Type B pancreatic cell (in vitro differentiated cells): ENCODE measurements around the gene MDM1. TPM values are rescaled to one million over a fixed set of nuclear protein-coding genes. Genes with fewer than 3 reads are reported as not detected.

ENCODE experiments used
- DNase-seq: peaks from one replicate; pipeline ENCODE4 v3.0.0; 2021; ENCODE audit warnings: mixed read lengths; ENCODE audit not compliant: unreplicated experiment; ENCODE audit errors: extremely low spot score
- H3K27ac Mint-ChIP-seq: 2 replicates; pipeline ENCODE4 v1.8.0; 2021; ENCODE audit warnings: mild to moderate bottlenecking, mixed read lengths
- H3K27me3 Mint-ChIP-seq: 2 replicates; pipeline ENCODE4 v1.8.0; 2021; ENCODE audit warnings: mixed read lengths
- H3K36me3 Mint-ChIP-seq: 2 replicates; pipeline ENCODE4 v1.8.0; 2021; ENCODE audit warnings: mixed read lengths
- H3K4me1 Mint-ChIP-seq: one replicate; pipeline ENCODE4 v1.8.0; 2021; ENCODE audit warnings: mixed read lengths; ENCODE audit not compliant: unreplicated experiment
- H3K4me3 Mint-ChIP-seq: 2 replicates; pipeline ENCODE4 v1.8.0; 2021; ENCODE audit warnings: mild to moderate bottlenecking, mixed read lengths
- H3K9me3 Mint-ChIP-seq: 2 replicates; pipeline ENCODE4 v1.8.0; 2021; ENCODE audit warnings: mixed read lengths
- total RNA-seq: library from RNA; stranded (reverse); gene quantifications from 2 replicates; pipeline ENCODE4 v1.2.1, GENCODE V29; 2021; ENCODE audit warnings: low replicate concordance
- TF ChIP-seq, protein P1 (sequence below): fragments of 200-600 bp; sonication (generic); conservative IDR thresholded peaks from 2 replicates; pipeline ENCODE4 v1.5.0; 2021; ENCODE audit warnings: antibody characterized with exemption, mild to moderate bottlenecking

Gene MDM1
- total RNA-seq, 1 donor from 2014 or later = 24.0 TPM

- Mint-ChIP-seq H3K9me3 (no peaks in the 10 kb centered on the region), H3K4me1 (peaks cover 28% of the 10 kb centered on the region), H3K4me3 (no peak overlapping the region), H3K36me3 (no peaks in the 10 kb centered on the region), H3K27me3 (no peaks in the 10 kb centered on the region), H3K27ac (no peak overlapping the region)
- TF ChIP-seq, protein P1, sequence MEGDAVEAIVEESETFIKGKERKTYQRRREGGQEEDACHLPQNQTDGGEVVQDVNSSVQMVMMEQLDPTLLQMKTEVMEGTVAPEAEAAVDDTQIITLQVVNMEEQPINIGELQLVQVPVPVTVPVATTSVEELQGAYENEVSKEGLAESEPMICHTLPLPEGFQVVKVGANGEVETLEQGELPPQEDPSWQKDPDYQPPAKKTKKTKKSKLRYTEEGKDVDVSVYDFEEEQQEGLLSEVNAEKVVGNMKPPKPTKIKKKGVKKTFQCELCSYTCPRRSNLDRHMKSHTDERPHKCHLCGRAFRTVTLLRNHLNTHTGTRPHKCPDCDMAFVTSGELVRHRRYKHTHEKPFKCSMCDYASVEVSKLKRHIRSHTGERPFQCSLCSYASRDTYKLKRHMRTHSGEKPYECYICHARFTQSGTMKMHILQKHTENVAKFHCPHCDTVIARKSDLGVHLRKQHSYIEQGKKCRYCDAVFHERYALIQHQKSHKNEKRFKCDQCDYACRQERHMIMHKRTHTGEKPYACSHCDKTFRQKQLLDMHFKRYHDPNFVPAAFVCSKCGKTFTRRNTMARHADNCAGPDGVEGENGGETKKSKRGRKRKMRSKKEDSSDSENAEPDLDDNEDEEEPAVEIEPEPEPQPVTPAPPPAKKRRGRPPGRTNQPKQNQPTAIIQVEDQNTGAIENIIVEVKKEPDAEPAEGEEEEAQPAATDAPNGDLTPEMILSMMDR = no peak
- DNase-seq = no peak
These were observed 35.7 kb upstream of the MDM1 start for GRCh38 chr12:68367903-68368302.

DNA sequence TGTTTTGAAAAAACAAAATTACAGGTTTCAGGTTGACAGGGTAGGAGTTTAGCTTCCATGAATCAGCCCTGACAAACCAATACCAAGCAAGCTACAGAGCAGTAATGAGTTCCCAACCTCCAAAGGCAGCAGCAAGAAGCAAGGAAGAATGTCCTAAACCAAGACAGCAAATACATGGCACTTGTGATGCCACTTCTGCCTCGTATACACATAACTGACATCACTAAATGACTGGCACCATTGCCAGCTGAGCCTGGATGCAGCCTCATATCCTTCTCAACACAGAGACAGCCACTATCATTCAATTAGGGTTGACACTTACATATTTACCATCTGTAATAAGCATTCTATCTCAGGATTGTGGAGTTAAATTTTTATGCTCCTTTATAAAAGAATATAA is 35.0 kb upstream of the MDM1 start:
- H3K36me3 Mint-ChIP-seq = no peaks in the 10 kb centered on the region
- DNase-seq = no peak
- H3K27me3 Mint-ChIP-seq = no peaks in the 10 kb centered on the region
- H3K27ac Mint-ChIP-seq = no peak overlapping the region
- TF ChIP-seq, protein P1 = no peak
- H3K4me1 Mint-ChIP-seq = peaks cover 28% of the 10 kb centered on the region
- no peak overlapping the region for H3K4me3 Mint-ChIP-seq
- H3K9me3 Mint-ChIP-seq = no peaks in the 10 kb centered on the region

DNA sequence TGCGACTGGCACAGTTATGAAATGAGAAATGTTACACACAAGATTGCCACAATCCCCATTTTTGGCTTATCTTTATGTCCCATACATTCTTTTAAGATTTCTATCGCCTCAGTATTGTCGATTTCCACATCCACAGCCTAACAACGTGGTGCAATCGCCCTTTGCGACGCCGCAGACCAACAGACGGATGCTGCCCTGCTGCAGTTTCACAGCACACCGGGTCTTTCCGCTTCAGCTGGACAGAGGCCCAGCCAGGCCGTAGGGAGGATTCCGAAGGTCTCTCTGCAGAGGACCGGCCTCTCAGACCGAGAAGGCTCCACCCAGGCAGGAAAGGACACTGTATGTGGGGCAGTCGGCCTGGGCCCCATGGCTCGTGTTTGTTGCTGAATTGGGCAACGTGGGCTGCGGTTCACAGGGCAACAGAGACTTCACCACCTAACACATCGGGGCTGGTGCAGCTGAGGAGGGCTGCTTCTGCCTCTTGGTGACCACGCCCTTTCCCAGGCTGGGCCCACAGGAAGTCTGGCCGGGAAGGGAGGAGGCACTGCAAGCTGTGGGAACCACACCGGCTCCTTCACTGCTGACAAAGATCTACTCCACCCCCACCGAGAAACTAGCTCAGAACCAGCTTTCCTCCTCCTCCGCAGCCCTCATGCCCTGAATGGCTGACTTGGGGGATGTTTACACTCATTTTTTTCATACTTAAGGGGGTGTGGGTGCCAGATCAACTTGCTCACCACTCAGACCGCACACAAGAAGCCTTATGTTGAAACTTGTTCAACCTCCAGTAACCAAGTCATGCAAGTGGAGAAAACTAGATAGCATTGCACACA is 32.9 kb upstream of the MDM1 start:
- no peaks in the 10 kb centered on the region for H3K36me3 Mint-ChIP-seq
- no peak for DNase-seq
- H3K9me3 Mint-ChIP-seq = no peaks in the 10 kb centered on the region
- H3K4me1 Mint-ChIP-seq = peaks cover 27% of the 10 kb centered on the region
- H3K27me3 Mint-ChIP-seq = no peaks in the 10 kb centered on the region
- H3K4me3 Mint-ChIP-seq = peak overlapping the region; percentile 71
- TF ChIP-seq, protein P1 = no peak
- H3K27ac Mint-ChIP-seq = peak overlapping the region; percentile 61

DNA sequence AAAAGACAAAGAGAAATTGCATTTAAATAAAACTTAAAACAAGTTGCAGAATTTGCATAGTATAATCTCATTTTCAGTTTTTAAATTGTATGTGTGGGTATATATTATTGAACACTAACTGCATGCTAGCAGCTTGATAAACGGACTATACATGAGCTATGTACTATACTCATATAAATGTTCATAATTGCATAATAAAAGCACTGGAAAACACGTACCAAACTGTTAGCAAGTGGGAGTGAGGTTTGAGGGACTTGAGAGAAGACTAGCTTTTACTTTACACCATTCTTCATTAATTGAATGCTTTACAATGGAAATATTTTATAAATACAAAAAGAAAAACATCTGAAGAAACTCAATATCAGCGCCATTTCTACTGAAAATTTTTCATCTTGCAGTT is 32.2 kb upstream of the MDM1 start:
- DNase-seq = no peak
- H3K4me1 Mint-ChIP-seq = peaks cover 19% of the 10 kb centered on the region
- H3K36me3 Mint-ChIP-seq = no peaks in the 10 kb centered on the region
- H3K4me3 Mint-ChIP-seq = no peak overlapping the region
- H3K9me3 Mint-ChIP-seq = no peaks in the 10 kb centered on the region
- H3K27me3 Mint-ChIP-seq = no peaks in the 10 kb centered on the region
- TF ChIP-seq, protein P1 = no peak
- no peak overlapping the region for H3K27ac Mint-ChIP-seq

DNA sequence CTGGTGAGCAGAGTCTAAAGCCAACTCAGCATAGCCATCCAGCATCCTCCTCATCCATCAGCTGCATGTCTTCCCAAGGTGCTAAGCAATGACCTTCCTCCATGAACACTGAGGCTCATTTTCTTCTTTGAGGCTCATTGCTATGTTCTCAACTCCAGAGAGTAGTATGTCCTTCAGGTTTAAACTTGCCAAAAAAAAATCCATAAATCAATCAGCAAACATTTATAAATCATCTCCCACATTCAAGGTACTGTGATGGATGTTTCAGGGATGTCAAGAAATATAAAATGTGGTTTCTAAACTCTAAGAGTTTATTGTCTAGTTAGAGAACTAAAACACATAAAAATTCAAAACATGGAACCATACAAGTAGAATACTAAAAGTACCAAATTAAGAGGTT is 29.8 kb upstream of the MDM1 start:
- H3K9me3 Mint-ChIP-seq = no peaks in the 10 kb centered on the region
- H3K4me3 Mint-ChIP-seq = no peak overlapping the region
- H3K27ac Mint-ChIP-seq = no peak overlapping the region
- TF ChIP-seq, protein P1 = no peak
- no peaks in the 10 kb centered on the region for H3K27me3 Mint-ChIP-seq
- peaks cover 22% of the 10 kb centered on the region for H3K4me1 Mint-ChIP-seq
- no peaks in the 10 kb centered on the region for H3K36me3 Mint-ChIP-seq
- DNase-seq = no peak
